ENCODE data around the gene RAB1B.

Gene RAB1B

GRCh38 chr11:66283461-66284105, 15.1 kb downstream of the RAB1B start:
- no peak overlapping the region for H3K27ac ChIP-seq
- H3K4me1 ChIP-seq (ENCODE audit: control insufficient read depth in 1 of 2, insufficient read depth in 1 of 2, low read depth in 1 of 2, low read length in 1 of 2), result peaks cover 16 to 23% of the 10 kb centered on the region in 2 experiments
- no peak for TF ChIP-seq CTCF (IDR thresholded peaks at IDR 0.05)
- H3K4me3 ChIP-seq (ENCODE audit: low read depth in 1 of 2, low read length in 1 of 2), result no peak overlapping the region
- peaks cover 18% of the 10 kb centered on the region for H3K27me3 ChIP-seq
- no peaks in the 10 kb centered on the region for H3K36me3 ChIP-seq
- no peaks in the 10 kb centered on the region for H3K9me3 ChIP-seq

- Histone ChIP-seq H3K9me3 (no peaks in the 10 kb centered on the region), H3K27ac (no peak overlapping the region), H3K27me3 (peaks cover 11% of the 10 kb centered on the region), H3K4me1 (ENCODE audit: control insufficient read depth in 1 of 2, insufficient read depth in 1 of 2, low read depth in 1 of 2, low read length in 1 of 2) (peaks cover 23 to 28% of the 10 kb centered on the region in 2 experiments), H3K36me3 (no peaks in the 10 kb centered on the region), H3K4me3 (ENCODE audit: low read depth in 1 of 2, low read length in 1 of 2) (no peak overlapping the region)
- no peak for TF ChIP-seq CTCF (IDR thresholded peaks at IDR 0.05)
Measured at GRCh38 chr11:66284526-66285078, 16.2 kb downstream of the RAB1B start.

DNA sequence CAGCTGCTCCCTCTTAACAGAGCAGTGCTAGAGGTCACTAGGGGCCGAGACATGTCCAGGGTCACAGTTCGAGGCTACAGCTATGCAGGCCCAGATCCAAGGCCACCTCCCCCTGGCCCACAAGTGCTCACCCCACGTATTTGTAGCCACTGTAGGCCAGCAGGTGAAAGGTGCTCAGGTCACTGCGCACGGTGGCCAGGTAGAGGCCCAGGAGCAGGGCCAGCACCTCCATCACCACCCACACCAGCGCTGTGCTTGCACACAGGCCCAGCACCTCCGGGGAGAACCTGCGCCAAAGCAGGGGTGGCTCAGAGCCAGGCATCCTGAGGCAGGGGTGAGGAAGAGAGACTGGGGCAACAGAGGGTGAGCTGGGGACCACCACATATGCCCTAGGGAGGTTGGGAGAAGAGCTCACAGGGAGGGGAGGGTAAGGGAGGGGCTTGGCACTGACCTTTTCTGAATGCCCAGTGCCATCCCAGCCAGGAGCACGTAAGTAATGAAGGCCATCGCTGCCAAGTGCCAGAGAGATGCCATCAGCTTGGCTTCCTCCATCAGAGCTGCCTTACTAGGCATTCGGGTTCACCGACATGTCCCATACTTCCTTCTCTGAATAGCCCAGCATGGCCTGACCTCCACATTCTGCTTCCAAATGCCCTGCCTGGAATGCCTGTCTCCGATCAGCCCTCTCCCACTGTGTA, 17.0 kb downstream of the RAB1B start:
- H3K36me3 ChIP-seq, result no peaks in the 10 kb centered on the region
- no peaks in the 10 kb centered on the region for H3K9me3 ChIP-seq
- no peak overlapping the region for H3K4me3 ChIP-seq (ENCODE audit: low read depth in 1 of 2, low read length in 1 of 2)
- peaks cover 28 to 30% of the 10 kb centered on the region in 2 experiments for H3K4me1 ChIP-seq (ENCODE audit: control insufficient read depth in 1 of 2, insufficient read depth in 1 of 2, low read depth in 1 of 2, low read length in 1 of 2)
- H3K27me3 ChIP-seq, result peaks cover 11% of the 10 kb centered on the region
- no peak for TF ChIP-seq CTCF (IDR thresholded peaks at IDR 0.05)
- H3K27ac ChIP-seq, result no peak overlapping the region

- Histone ChIP-seq H3K4me1 (ENCODE audit: control insufficient read depth in 1 of 2, insufficient read depth in 1 of 2, low read depth in 1 of 2, low read length in 1 of 2) (peaks cover 28 to 30% of the 10 kb centered on the region in 2 experiments), H3K4me3 (ENCODE audit: low read depth in 1 of 2, low read length in 1 of 2) (no peak overlapping the region), H3K27ac (no peak overlapping the region), H3K27me3 (peaks cover 24% of the 10 kb centered on the region), H3K9me3 (no peaks in the 10 kb centered on the region), H3K36me3 (no peaks in the 10 kb centered on the region)
- TF ChIP-seq CTCF (IDR thresholded peaks at IDR 0.05), result no peak
Measured at GRCh38 chr11:66286699-66287098, 18.3 kb downstream of the RAB1B start.

GRCh38 chr11:66287211-66287888, 18.9 kb downstream of the RAB1B start:
- H3K27ac ChIP-seq, result no peak overlapping the region
- H3K4me1 ChIP-seq (ENCODE audit: control insufficient read depth in 1 of 2, insufficient read depth in 1 of 2, low read depth in 1 of 2, low read length in 1 of 2), result peaks cover 23 to 30% of the 10 kb centered on the region in 2 experiments
- peaks cover 31% of the 10 kb centered on the region for H3K27me3 ChIP-seq
- no peaks in the 10 kb centered on the region for H3K36me3 ChIP-seq
- no peak for TF ChIP-seq CTCF (IDR thresholded peaks at IDR 0.05)
- H3K4me3 ChIP-seq (ENCODE audit: low read depth in 1 of 2, low read length in 1 of 2), result no peak overlapping the region
- no peaks in the 10 kb centered on the region for H3K9me3 ChIP-seq

Data from neutrophil (primary cell).